HepG2 (cell line): Measurements from ENCODE around the gene ZNF687. TPM values are rescaled to one million over a fixed set of nuclear protein-coding genes. Genes with fewer than 3 reads are reported as not detected.
A peak's percentile ranks its signal among the peaks of the same experiment; 100 is the strongest.

Experiments used
- ATAC-seq: fragments of 200-7000 bp; cut with Tn5 transposase; 3 replicates; pipeline ENCODE4 v1.9.1; 2020; ENCODE audit warnings: mild to moderate bottlenecking, moderate library complexity
- BruUV-seq: library from RNA; stranded (reverse); fragments of 400-500 nt; replicated peaks from 2 replicates; lab custom pipeline; 2021; lab: Mats Ljungman, UMichigan
- CTCF ChIA-PET: fragments of 300-600 bp; formaldehyde crosslinking; extraction: SDS; loops from one replicate; lab custom pipeline; 2021; ENCODE audit warnings: low total read pairs, inconsistent platforms, low intra/inter-chr PET ratio; lab: Yijun Ruan, JAX
- POLR2A ChIA-PET: fragments of 350-600 bp; sonication (Branson Sonifier 250); formaldehyde crosslinking; loops from one replicate; lab custom pipeline; 2020; ENCODE audit warnings: antibody characterized with exemption, inconsistent platforms; lab: Yijun Ruan, JAX
- DNase-seq: peaks from one replicate; pipeline ENCODE4 v3.0.0-alpha.2; 2015; ENCODE audit warnings: low spot score
- FAIRE-seq: peaks from 3 replicates; lab custom pipeline; 2011; peaks lifted over from hg19 to GRCh38; lab: Jason Lieb, UNC
- H2AFZ ChIP-seq: one replicate; pipeline ENCODE4 v1.6.1; 2011; ENCODE audit warnings: low read length, inconsistent platforms
- H3K27ac ChIP-seq: fragments of 300-600 bp; 3 replicates; pipeline ENCODE4 v1.8.0; 2011; ENCODE audit warnings: mixed run types, mild to moderate bottlenecking, mixed read lengths, low read length, inconsistent platforms; ENCODE audit not compliant: insufficient read depth; ENCODE audit errors: extremely low read length
- H3K27me3 ChIP-seq, 2 experiments: fragments of 200-600 bp in 1 of 2; 2 replicates in 1 of 2; 3 replicates in 1 of 2; pipeline versions ENCODE4 v1.6.0 to v1.8.0; 2011; ENCODE audit warnings: low read length in 2 of 2, mild to moderate bottlenecking in 2 of 2, moderate library complexity in 2 of 2, inconsistent platforms in 1 of 2; ENCODE audit not compliant: insufficient read depth in 2 of 2, control insufficient read depth in 1 of 2
- H3K36me3 ChIP-seq, 2 experiments: fragments of 200-600 bp in 1 of 2; replicated peaks in 1 of 2; 2 replicates in 1 of 2; 3 replicates in 1 of 2; pipeline versions ENCODE4 v1.5.1 to v1.8.0; 2011; ENCODE audit warnings: low read length in 2 of 2, inconsistent platforms in 1 of 2; ENCODE audit not compliant: insufficient read depth in 2 of 2, control insufficient read depth in 1 of 2
- H3K4me1 ChIP-seq: 2 replicates; pipeline ENCODE4 v1.5.1; 2012; ENCODE audit warnings: low read length, inconsistent platforms; ENCODE audit not compliant: insufficient read depth
- H3K4me2 ChIP-seq: 2 replicates; pipeline ENCODE4 v1.6.0; 2011; ENCODE audit warnings: low read depth, low read length, inconsistent platforms
- H3K4me3 ChIP-seq, 3 experiments: fragments of 200-600 bp in 1 of 3; sonication (generic), shearing (Covaris generic) in 1 of 3; replicated peaks in 1 of 3; 2 replicates each; pipeline ENCODE4 v1.5.1; 2011 to 2016; ENCODE audit warnings: low read length in 3 of 3, inconsistent platforms in 2 of 3, low read depth in 2 of 3, mild to moderate bottlenecking in 2 of 3, control low read depth in 1 of 3, mixed read lengths in 1 of 3; ENCODE audit not compliant: insufficient read depth in 1 of 3
- H3K79me2 ChIP-seq: one replicate; pipeline ENCODE4 v1.6.1; 2011; ENCODE audit warnings: low read length, inconsistent platforms; ENCODE audit not compliant: insufficient read depth
- H3K9ac ChIP-seq: 2 replicates; pipeline ENCODE4 v1.6.0; 2011; ENCODE audit warnings: mild to moderate bottlenecking, low read depth, low read length, inconsistent platforms; ENCODE audit not compliant: insufficient read depth
- H3K9me3 ChIP-seq: 2 replicates; pipeline ENCODE4 v1.5.1; 2012; ENCODE audit warnings: mild to moderate bottlenecking, low read length
- H4K20me1 ChIP-seq: 2 replicates; pipeline ENCODE4 v1.6.0; 2011; ENCODE audit warnings: inconsistent platforms, mild to moderate bottlenecking, low read length, moderate library complexity; ENCODE audit not compliant: insufficient read depth
- PITX1 ChIP-seq: sonication (generic); formaldehyde crosslinking; IDR thresholded peaks from 2 replicates; pipeline ENCODE4 v1.5.1; 2020; ENCODE audit warnings: mild to moderate bottlenecking, missing genetic modification reagents
- PRMT3 ChIP-seq: sonication (generic); formaldehyde crosslinking; IDR thresholded peaks from 2 replicates; pipeline ENCODE4 v1.8.1; 2022; ENCODE audit warnings: low read depth, mild to moderate bottlenecking, moderate library complexity, missing genetic modification reagents, borderline replicate concordance
- RAD21 ChIP-seq: fragments of 450-650 bp; formaldehyde crosslinking; IDR thresholded peaks from 2 replicates; pipeline ENCODE4 v1.5.0; 2020; ENCODE audit warnings: mild to moderate bottlenecking
- STAG1 ChIP-seq: sonication (generic); formaldehyde crosslinking; IDR thresholded peaks from 2 replicates; pipeline ENCODE4 v1.4.0; 2020; ENCODE audit warnings: missing genetic modification reagents
- THAP11 ChIP-seq: IDR thresholded peaks from 2 replicates; pipeline ENCODE4 v1.6.1; 2016; ENCODE audit warnings: missing biosample characterization, missing genetic modification reagents
- ZNF256 ChIP-seq: sonication (generic); formaldehyde crosslinking; conservative IDR thresholded peaks from 2 replicates; pipeline ENCODE4 v1.4.0; 2020; ENCODE audit warnings: missing genetic modification reagents
- ZSCAN31 ChIP-seq: sonication (generic); formaldehyde crosslinking; IDR thresholded peaks from 2 replicates; pipeline ENCODE4 v1.5.0; 2020; ENCODE audit warnings: low read depth, mild to moderate bottlenecking, missing genetic modification reagents
- WGBS: methylation state at CpG from one replicate; pipeline ENCODE4 v1.1.6; 2017; ENCODE audit warnings: low lambda C conversion rate; 5-methylcytosine and 5-hydroxymethylcytosine counted together
- in situ Hi-C: cut with HindIII; loops from 2 replicates; pipeline ENCODE4 v1.10.0; 2017; ENCODE audit warnings: low pct_unique_long_range_greater_than_20kb; ENCODE audit not compliant: extremely low pct_ligation_motif_present
- intact Hi-C: fragments of 100-400 bp; cut with micrococcal nuclease; formaldehyde crosslinking; loops from one replicate; pipeline ENCODE4 v1.10.0; 2022; ENCODE audit not compliant: unreplicated experiment
- polyA plus RNA-seq, 8 experiments: library from polyadenylated mRNA; depleted of rRNA in 3 of 8; stranded (reverse) in 7 of 8; unstranded in 1 of 8; fragments of >200 nt; fragmentation: Illumina TruSeq in 4 of 8; extraction: Trizol in 4 of 8; gene quantifications; 2 replicates each; pipeline versions ENCODE4 v1.2.1 to v1.2.3, GENCODE V29; 2011 to 2016; ENCODE audit warnings: low read depth in 4 of 8, missing spikeins in 1 of 8, mixed read lengths in 1 of 8; ENCODE audit not compliant: insufficient read depth in 1 of 8
- total RNA-seq, 5 experiments: library from RNA; depleted of rRNA; stranded (reverse); fragments of >200 nt; fragmentation: Illumina TruSeq; extraction: Trizol; gene quantifications; 2 replicates each; pipeline ENCODE4 v1.2.3, GENCODE V29; 2016; ENCODE audit warnings: low read depth in 1 of 5
- TF ChIP-seq, protein P1 (sequence below): sonication (generic); formaldehyde crosslinking; IDR thresholded peaks from 2 replicates; pipeline ENCODE4 v1.4.0; 2020; ENCODE audit warnings: missing genetic modification reagents, borderline replicate concordance
- TF ChIP-seq, protein P2 (sequence below): IDR thresholded peaks from 2 replicates; pipeline ENCODE4 v1.6.1; 2012; ENCODE audit warnings: low read depth, low read length, improper control_type of control experiment
- TF ChIP-seq, protein P3 (sequence below): sonication (generic); formaldehyde crosslinking; IDR thresholded peaks from 2 replicates; pipeline ENCODE4 v1.4.0; 2020; ENCODE audit warnings: missing genetic modification reagents

The ZNF687 gene
- total and polyA plus RNA-seq, 2 of the 13 experiments (the other 11 are each of a cell fraction or from before 2014, with no cell fraction given): 14.1 to 16.5 TPM

DNA sequence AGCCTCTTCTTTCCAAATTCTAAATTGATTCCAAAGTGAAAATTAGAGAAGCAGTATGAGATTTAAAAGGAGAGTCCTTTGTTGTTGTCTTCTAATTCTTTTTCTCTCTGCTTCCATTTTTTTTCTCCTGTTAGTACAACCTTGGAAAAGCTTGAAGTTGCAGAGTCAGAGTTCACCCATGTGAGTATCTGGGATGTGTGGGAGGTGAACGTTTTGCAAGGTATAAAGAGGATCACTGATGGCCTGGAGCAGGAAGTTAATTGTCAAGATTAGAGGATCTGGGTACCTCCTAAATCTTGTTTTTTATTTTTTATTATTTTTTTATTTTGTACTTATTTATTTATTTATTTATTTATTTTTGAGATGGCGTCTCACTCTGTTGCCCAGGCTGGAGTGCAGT, 35.3 kb upstream of the ZNF687 start (continued):
- TF ChIP-seq, protein P1, sequence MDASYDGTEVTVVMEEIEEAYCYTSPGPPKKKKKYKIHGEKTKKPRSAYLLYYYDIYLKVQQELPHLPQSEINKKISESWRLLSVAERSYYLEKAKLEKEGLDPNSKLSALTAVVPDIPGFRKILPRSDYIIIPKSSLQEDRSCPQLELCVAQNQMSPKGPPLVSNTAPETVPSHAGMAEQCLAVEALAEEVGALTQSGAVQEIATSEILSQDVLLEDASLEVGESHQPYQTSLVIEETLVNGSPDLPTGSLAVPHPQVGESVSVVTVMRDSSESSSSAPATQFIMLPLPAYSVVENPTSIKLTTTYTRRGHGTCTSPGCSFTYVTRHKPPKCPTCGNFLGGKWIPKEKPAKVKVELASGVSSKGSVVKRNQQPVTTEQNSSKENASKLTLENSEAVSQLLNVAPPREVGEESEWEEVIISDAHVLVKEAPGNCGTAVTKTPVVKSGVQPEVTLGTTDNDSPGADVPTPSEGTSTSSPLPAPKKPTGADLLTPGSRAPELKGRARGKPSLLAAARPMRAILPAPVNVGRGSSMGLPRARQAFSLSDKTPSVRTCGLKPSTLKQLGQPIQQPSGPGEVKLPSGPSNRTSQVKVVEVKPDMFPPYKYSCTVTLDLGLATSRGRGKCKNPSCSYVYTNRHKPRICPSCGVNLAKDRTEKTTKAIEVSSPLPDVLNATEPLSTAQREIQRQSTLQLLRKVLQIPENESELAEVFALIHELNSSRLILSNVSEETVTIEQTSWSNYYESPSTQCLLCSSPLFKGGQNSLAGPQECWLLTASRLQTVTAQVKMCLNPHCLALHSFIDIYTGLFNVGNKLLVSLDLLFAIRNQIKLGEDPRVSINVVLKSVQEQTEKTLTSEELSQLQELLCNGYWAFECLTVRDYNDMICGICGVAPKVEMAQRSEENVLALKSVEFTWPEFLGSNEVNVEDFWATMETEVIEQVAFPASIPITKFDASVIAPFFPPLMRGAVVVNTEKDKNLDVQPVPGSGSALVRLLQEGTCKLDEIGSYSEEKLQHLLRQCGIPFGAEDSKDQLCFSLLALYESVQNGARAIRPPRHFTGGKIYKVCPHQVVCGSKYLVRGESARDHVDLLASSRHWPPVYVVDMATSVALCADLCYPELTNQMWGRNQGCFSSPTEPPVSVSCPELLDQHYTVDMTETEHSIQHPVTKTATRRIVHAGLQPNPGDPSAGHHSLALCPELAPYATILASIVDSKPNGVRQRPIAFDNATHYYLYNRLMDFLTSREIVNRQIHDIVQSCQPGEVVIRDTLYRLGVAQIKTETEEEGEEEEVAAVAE (CRISPR knock-in tag): no peak
- no peak for TF ChIP-seq ZNF256 (CRISPR knock-in tag)

DNA sequence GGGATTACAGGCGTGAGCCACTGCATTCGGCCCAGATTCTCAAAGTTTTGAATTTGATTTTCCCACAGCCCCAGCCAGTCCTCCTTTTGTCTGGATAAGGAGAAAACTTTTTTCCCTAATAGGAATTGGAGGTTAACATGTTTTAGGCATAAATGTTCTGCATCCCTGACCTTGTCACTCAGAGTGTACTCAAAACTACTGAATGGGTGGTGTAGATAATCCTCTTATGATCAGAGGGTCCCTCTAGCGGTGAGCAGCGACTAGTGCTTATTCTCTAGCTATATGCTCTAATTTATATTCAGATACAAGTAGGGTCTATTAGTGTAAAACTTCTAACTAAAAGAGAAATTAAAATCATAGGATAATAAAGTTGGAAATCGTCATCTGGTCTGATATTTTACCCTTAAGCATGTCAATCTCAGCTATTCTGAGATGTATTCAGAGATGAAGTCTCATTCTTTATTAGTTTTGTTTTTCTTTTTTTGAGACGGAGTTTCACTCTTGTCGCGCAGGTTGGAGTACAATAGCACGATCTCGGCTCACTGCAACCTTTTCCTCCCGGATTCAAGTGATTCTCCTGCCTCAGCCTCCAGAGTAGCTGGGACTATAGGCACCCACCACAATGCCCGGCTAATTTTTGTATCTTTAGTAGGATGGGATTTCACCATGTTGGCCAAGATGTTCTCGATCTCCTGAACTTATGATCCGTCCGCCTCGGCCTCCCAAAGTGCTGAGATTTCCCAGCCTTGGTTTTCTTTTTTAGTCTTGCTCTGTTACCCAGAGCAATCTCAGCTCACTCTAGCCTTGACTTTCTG, 30.2 kb upstream of the ZNF687 start:
- 48% methylated on average over 16 of the region's 16 CpGs for WGBS
- no peaks in the 10 kb centered on the region; a peak in 1 of 5 replicates for H3K27me3 ChIP-seq
- intact Hi-C loops (loop anchor here (1.0 kb wide), 1 partner anchor 56 kb away; no protein-coding TSS in a partner anchor), in situ Hi-C loops (no loop called here)
- H3K36me3 ChIP-seq: peaks cover 3 to 22% of the 10 kb centered on the region in 2 experiments; a peak in 2 of 5 replicates
- H3K79me2 ChIP-seq: peaks cover 19% of the 10 kb centered on the region
- H2AFZ ChIP-seq: no peak overlapping the region
- CTCF ChIA-PET: interaction anchor here (0.7 kb wide), 1 partner anchor 56 kb away, joined by 3 read pairs; no protein-coding TSS in a partner anchor
- FAIRE-seq: peak; percentile 57
- H3K4me2 ChIP-seq: no peak overlapping the region
- BruUV-seq: no TSS peak
- no peak overlapping the region for H3K27ac ChIP-seq
- H3K9ac ChIP-seq: no peak overlapping the region
- peak; percentile 58 for ATAC-seq
- H4K20me1 ChIP-seq: no peaks in the 10 kb centered on the region
- H3K9me3 ChIP-seq: no peaks in the 10 kb centered on the region
- POLR2A ChIA-PET: interaction anchor here (0.6 to 3.5 kb wide), 6 partner anchors 13 to 120 kb away, joined by 3 to 17 read pairs (median 6); partner anchors contain the start of genes VPS72 and ZNF687
- H3K4me3 ChIP-seq: no peak overlapping the region
- peaks cover 31% of the 10 kb centered on the region for H3K4me1 ChIP-seq
- peak; percentile 78 for DNase-seq
- TF ChIP-seq PRMT3 (CRISPR knock-in tag) (no peak), PITX1 (CRISPR knock-in tag) (peak; percentile 51; the same call in 1 of the 2 replicates), ZSCAN31 (0 out of 2 replicates have a peak, but pooled peaks have one; percentile 24), RAD21 (CRISPR knock-in tag) (peak; percentile 51), STAG1 (CRISPR knock-in tag) (peak; percentile 66), THAP11 (peak; percentile 25; the same call in 1 of the 2 replicates)
- TF ChIP-seq, protein P2, sequence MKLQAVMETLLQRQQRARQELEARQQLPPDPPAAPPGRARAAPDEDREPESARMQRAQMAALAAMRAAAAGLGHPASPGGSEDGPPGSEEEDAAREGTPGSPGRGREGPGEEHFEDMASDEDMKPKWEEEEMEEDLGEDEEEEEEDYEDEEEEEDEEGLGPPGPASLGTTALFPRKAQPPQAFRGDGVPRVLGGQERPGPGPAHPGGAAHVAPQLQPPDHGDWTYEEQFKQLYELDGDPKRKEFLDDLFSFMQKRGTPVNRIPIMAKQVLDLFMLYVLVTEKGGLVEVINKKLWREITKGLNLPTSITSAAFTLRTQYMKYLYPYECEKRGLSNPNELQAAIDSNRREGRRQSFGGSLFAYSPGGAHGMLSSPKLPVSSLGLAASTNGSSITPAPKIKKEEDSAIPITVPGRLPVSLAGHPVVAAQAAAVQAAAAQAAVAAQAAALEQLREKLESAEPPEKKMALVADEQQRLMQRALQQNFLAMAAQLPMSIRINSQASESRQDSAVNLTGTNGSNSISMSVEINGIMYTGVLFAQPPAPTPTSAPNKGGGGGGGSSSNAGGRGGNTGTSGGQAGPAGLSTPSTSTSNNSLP: peak; percentile 82
- TF ChIP-seq, protein P3, sequence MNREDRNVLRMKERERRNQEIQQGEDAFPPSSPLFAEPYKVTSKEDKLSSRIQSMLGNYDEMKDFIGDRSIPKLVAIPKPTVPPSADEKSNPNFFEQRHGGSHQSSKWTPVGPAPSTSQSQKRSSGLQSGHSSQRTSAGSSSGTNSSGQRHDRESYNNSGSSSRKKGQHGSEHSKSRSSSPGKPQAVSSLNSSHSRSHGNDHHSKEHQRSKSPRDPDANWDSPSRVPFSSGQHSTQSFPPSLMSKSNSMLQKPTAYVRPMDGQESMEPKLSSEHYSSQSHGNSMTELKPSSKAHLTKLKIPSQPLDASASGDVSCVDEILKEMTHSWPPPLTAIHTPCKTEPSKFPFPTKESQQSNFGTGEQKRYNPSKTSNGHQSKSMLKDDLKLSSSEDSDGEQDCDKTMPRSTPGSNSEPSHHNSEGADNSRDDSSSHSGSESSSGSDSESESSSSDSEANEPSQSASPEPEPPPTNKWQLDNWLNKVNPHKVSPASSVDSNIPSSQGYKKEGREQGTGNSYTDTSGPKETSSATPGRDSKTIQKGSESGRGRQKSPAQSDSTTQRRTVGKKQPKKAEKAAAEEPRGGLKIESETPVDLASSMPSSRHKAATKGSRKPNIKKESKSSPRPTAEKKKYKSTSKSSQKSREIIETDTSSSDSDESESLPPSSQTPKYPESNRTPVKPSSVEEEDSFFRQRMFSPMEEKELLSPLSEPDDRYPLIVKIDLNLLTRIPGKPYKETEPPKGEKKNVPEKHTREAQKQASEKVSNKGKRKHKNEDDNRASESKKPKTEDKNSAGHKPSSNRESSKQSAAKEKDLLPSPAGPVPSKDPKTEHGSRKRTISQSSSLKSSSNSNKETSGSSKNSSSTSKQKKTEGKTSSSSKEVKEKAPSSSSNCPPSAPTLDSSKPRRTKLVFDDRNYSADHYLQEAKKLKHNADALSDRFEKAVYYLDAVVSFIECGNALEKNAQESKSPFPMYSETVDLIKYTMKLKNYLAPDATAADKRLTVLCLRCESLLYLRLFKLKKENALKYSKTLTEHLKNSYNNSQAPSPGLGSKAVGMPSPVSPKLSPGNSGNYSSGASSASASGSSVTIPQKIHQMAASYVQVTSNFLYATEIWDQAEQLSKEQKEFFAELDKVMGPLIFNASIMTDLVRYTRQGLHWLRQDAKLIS (CRISPR knock-in tag): no peak
